ENCODE results near the gene NBAS. TPM values are rescaled to one million over a fixed set of nuclear protein-coding genes. Genes with fewer than 3 reads are reported as not detected.
"Not testable (repeated sequence)": the region's sequence is repeated elsewhere in the genome, so short reads cannot be mapped to it uniquely, and the experiment has no call there.

The NBAS gene
- polyA plus RNA-seq, 1 of the 3 experiments (the other 2 are of a cell fraction), result 12.0 TPM

DNA sequence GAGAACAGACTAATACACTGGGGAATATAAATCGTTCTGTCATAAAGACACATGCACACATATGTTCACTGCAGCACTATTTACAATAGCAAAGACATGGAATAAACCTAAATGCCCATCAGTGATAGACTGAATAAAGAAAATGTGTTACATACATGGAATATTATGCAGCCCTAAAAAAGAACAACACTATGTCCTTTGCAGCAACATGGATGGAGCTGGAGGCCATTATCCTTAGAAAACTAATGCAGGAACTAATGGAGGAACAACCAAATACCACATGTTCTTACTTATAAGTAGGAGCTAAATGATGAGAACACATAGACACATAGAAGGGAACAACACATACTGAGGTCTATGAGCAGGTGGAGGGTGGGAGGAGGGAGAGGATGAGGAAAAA, 61.9 kb downstream of the NBAS start:
- POLR2A ChIA-PET, result not testable (repeated sequence)

DNA sequence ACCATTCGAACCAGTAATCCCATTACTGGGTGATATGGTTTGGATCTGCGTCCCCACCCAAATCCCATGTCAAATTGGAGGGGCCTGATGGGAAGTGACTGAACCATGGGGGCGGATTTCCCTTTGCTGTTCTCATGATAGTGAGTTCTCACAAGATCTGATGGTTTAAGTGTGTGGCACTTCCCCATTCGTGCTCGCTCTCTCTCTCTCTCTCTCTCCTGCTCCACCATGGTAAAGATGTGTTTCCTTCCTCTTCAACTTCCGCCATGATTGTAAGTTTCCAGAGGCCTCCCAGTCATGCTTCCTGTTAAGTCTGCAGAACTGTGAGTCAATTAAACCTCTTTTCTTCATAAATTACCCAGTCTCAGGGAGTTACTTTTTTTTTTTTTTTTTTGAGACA, 62.6 kb downstream of the NBAS start:
- no peak overlapping the region for H3K4me3 ChIP-seq (ENCODE audit: low read depth in 2 of 2, low read length in 1 of 2)
- no peak for DNase-seq
- no peaks in the 10 kb centered on the region for H3K79me2 ChIP-seq (ENCODE audit: insufficient read depth)
- no peaks in the 10 kb centered on the region for H4K20me1 ChIP-seq (ENCODE audit: insufficient read depth)
- H3K4me2 ChIP-seq, result no peak overlapping the region
- TF ChIP-seq, protein P1, sequence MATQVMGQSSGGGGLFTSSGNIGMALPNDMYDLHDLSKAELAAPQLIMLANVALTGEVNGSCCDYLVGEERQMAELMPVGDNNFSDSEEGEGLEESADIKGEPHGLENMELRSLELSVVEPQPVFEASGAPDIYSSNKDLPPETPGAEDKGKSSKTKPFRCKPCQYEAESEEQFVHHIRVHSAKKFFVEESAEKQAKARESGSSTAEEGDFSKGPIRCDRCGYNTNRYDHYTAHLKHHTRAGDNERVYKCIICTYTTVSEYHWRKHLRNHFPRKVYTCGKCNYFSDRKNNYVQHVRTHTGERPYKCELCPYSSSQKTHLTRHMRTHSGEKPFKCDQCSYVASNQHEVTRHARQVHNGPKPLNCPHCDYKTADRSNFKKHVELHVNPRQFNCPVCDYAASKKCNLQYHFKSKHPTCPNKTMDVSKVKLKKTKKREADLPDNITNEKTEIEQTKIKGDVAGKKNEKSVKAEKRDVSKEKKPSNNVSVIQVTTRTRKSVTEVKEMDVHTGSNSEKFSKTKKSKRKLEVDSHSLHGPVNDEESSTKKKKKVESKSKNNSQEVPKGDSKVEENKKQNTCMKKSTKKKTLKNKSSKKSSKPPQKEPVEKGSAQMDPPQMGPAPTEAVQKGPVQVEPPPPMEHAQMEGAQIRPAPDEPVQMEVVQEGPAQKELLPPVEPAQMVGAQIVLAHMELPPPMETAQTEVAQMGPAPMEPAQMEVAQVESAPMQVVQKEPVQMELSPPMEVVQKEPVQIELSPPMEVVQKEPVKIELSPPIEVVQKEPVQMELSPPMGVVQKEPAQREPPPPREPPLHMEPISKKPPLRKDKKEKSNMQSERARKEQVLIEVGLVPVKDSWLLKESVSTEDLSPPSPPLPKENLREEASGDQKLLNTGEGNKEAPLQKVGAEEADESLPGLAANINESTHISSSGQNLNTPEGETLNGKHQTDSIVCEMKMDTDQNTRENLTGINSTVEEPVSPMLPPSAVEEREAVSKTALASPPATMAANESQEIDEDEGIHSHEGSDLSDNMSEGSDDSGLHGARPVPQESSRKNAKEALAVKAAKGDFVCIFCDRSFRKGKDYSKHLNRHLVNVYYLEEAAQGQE (IDR thresholded peaks at IDR 0.05; ENCODE audit: low read depth, low read length), result no peak
- no peak for TF ChIP-seq NFIC (IDR thresholded peaks at IDR 0.05; ENCODE audit: borderline replicate concordance)
- TF ChIP-seq EP300 (IDR thresholded peaks at IDR 0.05; ENCODE audit: borderline replicate concordance in 1 of 2, low read depth in 1 of 2, low read length in 1 of 2), result no peak
- no peak for TF ChIP-seq RAD21 (IDR thresholded peaks at IDR 0.05; ENCODE audit: low read length)
- no peak for TF ChIP-seq MEF2A (IDR thresholded peaks at IDR 0.05; ENCODE audit: borderline replicate concordance, low read depth)
- TF ChIP-seq TEAD4 (IDR thresholded peaks at IDR 0.05; ENCODE audit: borderline replicate concordance, insufficient read depth), result no peak
- TF ChIP-seq ELF1 (IDR thresholded peaks at IDR 0.05), result no peak
- 96% methylated on average over 6 of the region's 6 CpGs for WGBS (ENCODE audit: low lambda C conversion rate)
- H3K9me2 ChIP-seq, result no peaks in the 10 kb centered on the region
- H3K4me1 ChIP-seq (ENCODE audit: control insufficient read depth in 1 of 2, insufficient read depth in 2 of 2, low read depth in 1 of 2, low read length in 1 of 2), result no peaks in the 10 kb centered on the region
- ChIA-PET CTCF (interaction anchor here (2.1 to 2.6 kb wide), 2 partner anchors 11 to 78 kb away, joined by 7 to 13 read pairs; no protein-coding TSS in a partner anchor), POLR2A (no interaction called here)
- H3K27ac ChIP-seq (ENCODE audit: low read depth in 2 of 2, low read length in 1 of 2), result no peak overlapping the region
- H3K9me3 ChIP-seq, result no peaks in the 10 kb centered on the region
- no peak overlapping the region for H2AFZ ChIP-seq (ENCODE audit: low read depth)
- no peaks in the 10 kb centered on the region for H3F3A ChIP-seq (replicated peaks; ENCODE audit: insufficient read depth)
- no peak overlapping the region for H3K9ac ChIP-seq
- H3K36me3 ChIP-seq (replicated peaks in 1 of 2; ENCODE audit: control insufficient read depth in 1 of 2, insufficient read depth in 2 of 2, low read length in 1 of 2), result peaks cover 10 to 37% of the 10 kb centered on the region in 2 experiments
- H3K27me3 ChIP-seq (ENCODE audit: insufficient read depth), result no peaks in the 10 kb centered on the region

More for the DNA sequence above, 61.9 kb downstream of the NBAS start:
- H2AFZ ChIP-seq (ENCODE audit: low read depth); H3K27ac ChIP-seq (ENCODE audit: low read depth in 2 of 2, low read length in 1 of 2); H3K4me3 ChIP-seq (ENCODE audit: low read depth in 2 of 2, low read length in 1 of 2); H3F3A ChIP-seq (replicated peaks; ENCODE audit: insufficient read depth); H3K4me1 ChIP-seq (ENCODE audit: control insufficient read depth in 1 of 2, insufficient read depth in 2 of 2, low read depth in 1 of 2, low read length in 1 of 2); H3K9ac ChIP-seq; H3K79me2 ChIP-seq (ENCODE audit: insufficient read depth); H3K27me3 ChIP-seq (ENCODE audit: insufficient read depth); H3K9me3 ChIP-seq; DNase-seq; H4K20me1 ChIP-seq (ENCODE audit: insufficient read depth); CTCF ChIA-PET; H3K9me2 ChIP-seq; H3K4me2 ChIP-seq: not testable (repeated sequence)
- 100% methylated on average over 1 of the region's 1 CpG for WGBS (ENCODE audit: low lambda C conversion rate)
- H3K36me3 ChIP-seq (replicated peaks in 1 of 2; ENCODE audit: control insufficient read depth in 1 of 2, insufficient read depth in 2 of 2, low read length in 1 of 2), result peaks cover 16 to 39% of the 10 kb centered on the region in 2 experiments

DNA sequence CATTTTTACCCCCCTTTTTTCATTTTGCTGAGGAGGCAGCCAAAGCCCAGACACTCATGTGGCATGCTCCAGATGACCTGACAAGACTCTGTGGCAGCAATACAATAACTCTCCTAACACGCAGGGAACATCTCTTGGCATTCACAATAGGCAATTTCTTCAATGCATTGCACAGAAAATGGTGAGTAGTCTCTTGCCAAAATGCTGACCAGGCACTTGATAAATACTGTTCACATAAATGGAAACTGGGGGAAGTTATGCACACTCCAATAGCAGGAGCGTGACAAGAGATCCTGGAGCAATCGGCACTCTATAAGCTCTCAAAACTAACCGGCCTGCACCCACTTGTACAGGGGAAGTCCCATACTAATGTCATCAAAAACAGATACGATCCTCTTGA, 66.3 kb downstream of the NBAS start:
- 93% methylated on average over 5 of the region's 5 CpGs for WGBS (ENCODE audit: low lambda C conversion rate)
- POLR2A ChIA-PET, result no interaction called here

More for the DNA sequence above, 66.3 kb downstream of the NBAS start:
- peaks cover 2 to 21% of the 10 kb centered on the region in 2 experiments for H3K36me3 ChIP-seq (replicated peaks in 1 of 2; ENCODE audit: control insufficient read depth in 1 of 2, insufficient read depth in 2 of 2, low read length in 1 of 2)
- DNase-seq, result no peak
- TF ChIP-seq MXI1 (IDR thresholded peaks at IDR 0.05; ENCODE audit: low read depth, low read length) (no peak), TEAD4 (IDR thresholded peaks at IDR 0.05; ENCODE audit: borderline replicate concordance, insufficient read depth) (no peak), FOXJ3 (CRISPR knock-in tag; IDR thresholded peaks at IDR 0.05) (no peak), ELF1 (IDR thresholded peaks at IDR 0.05) (no peak), GABPA (IDR thresholded peaks at IDR 0.05; ENCODE audit: low read depth) (no peak)
- TF ChIP-seq, protein P2, sequence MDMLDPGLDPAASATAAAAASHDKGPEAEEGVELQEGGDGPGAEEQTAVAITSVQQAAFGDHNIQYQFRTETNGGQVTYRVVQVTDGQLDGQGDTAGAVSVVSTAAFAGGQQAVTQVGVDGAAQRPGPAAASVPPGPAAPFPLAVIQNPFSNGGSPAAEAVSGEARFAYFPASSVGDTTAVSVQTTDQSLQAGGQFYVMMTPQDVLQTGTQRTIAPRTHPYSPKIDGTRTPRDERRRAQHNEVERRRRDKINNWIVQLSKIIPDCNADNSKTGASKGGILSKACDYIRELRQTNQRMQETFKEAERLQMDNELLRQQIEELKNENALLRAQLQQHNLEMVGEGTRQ (IDR thresholded peaks at IDR 0.05; ENCODE audit: borderline replicate concordance, low read depth, low read length), result no peak
- TF ChIP-seq, protein P3, sequence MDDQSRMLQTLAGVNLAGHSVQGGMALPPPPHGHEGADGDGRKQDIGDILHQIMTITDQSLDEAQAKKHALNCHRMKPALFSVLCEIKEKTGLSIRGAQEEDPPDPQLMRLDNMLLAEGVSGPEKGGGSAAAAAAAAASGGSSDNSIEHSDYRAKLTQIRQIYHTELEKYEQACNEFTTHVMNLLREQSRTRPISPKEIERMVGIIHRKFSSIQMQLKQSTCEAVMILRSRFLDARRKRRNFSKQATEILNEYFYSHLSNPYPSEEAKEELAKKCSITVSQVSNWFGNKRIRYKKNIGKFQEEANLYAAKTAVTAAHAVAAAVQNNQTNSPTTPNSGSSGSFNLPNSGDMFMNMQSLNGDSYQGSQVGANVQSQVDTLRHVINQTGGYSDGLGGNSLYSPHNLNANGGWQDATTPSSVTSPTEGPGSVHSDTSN (IDR thresholded peaks at IDR 0.05), result no peak
- no peaks in the 10 kb centered on the region for H3K9me2 ChIP-seq
- H3K4me3 ChIP-seq (ENCODE audit: low read depth in 2 of 2, low read length in 1 of 2), result no peak overlapping the region
- no peak overlapping the region for H3K27ac ChIP-seq (ENCODE audit: low read depth in 2 of 2, low read length in 1 of 2)
- no peaks in the 10 kb centered on the region for H3K79me2 ChIP-seq (ENCODE audit: insufficient read depth)
- H3K4me2 ChIP-seq, result no peak overlapping the region
- no peaks in the 10 kb centered on the region for H3F3A ChIP-seq (replicated peaks; ENCODE audit: insufficient read depth)
- CTCF ChIA-PET, result no interaction called here
- H3K9ac ChIP-seq, result no peak overlapping the region
- H3K27me3 ChIP-seq (ENCODE audit: insufficient read depth), result no peaks in the 10 kb centered on the region
- no peaks in the 10 kb centered on the region for H3K4me1 ChIP-seq (ENCODE audit: control insufficient read depth in 1 of 2, insufficient read depth in 2 of 2, low read depth in 1 of 2, low read length in 1 of 2)
- no peak overlapping the region for H2AFZ ChIP-seq (ENCODE audit: low read depth)
- H4K20me1 ChIP-seq (ENCODE audit: insufficient read depth), result no peaks in the 10 kb centered on the region
- no peaks in the 10 kb centered on the region for H3K9me3 ChIP-seq

Measured in SK-N-SH (cell line).